ENCODE measurements around the gene MRPL54.

MRPL54 gene

DNA sequence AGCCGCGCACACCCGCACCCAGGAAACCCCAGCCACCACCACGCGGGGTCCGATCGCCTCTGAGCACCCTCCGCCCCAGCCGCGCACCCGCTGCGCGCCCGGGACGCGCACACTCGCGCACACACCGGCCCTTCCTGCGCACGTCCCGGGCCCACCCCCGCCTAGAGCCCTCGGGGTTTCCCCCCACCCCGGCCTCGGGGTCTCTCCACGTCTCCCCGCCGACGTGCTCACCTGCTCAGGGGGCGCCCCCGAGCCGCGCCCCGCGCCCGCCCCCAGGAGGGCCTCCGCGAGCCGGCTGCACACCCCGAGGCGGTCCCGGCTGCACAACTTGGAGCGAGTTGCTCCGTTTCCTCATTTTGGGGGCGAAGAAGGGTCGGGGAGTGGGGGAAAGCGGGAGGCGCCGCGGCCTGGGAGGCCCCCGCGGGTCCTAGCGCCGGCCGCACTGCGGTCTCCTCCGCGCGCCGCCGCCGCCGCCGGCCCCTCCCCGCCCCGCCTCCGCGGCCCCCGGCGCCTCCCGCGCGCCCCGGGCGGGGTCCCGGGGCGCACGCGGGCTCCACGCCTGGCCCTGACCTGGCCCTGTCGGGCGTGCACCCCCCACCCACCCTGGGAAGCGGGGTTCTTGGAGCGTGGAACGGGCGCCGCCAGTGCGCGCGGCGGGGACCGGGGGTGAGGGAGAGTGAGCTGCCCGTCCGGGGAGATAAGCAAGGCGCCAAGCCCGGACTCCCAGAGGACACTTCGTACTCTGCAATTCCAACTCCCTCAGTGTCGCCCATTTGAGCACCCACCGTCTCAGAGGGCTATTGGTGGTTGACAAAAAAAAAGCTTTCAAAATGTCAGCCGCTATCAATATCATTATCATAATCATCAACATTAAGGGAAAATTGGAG is 23.7 kb downstream of the MRPL54 start, which contains the start of gene MATK:
TSS of gene MATK (minus strand) at position 444 of the 887 bp plus-strand sequence. CDS start 1,246 bp downstream, outside the sequence.
- DNase-seq, result peak; percentile 49

DNA sequence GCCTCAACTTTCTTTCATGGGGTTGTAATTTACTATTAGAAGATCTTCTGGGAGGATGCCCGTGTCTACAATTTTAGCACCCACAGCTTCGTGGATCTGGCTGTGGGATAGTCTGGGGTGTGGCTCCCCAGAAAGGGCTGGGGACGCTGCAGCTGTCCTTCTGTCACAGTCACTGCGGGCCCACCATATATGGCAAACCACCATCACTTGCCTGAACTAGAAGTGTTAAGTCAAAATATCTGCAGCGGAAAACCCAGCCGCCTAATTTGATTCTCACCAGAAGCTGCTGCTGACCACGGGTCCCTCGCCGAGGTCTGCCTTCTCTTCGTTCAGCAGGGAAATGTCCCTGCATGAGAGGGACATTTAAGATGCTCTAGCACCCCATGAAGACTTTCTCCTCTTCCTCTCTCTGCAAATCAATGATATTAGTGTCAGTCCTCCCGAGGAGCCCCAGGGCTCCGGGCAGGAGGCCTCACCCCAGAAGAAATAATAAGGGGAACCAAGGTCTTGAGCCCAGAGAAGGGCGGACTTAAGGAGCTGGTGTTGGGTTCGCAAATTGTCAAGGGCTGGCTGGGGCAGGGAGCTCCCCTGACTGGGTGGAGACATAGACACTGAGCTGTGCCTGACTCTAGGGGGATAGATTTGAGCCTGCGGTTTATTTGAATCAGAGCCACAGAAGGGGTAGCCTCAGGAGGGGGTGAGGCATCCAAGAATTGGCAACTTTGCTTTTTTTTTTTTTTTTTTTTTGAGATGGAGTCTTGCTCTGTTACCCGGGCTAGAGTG is 26.7 kb downstream of the MRPL54 start:
- no peak for DNase-seq

DNA sequence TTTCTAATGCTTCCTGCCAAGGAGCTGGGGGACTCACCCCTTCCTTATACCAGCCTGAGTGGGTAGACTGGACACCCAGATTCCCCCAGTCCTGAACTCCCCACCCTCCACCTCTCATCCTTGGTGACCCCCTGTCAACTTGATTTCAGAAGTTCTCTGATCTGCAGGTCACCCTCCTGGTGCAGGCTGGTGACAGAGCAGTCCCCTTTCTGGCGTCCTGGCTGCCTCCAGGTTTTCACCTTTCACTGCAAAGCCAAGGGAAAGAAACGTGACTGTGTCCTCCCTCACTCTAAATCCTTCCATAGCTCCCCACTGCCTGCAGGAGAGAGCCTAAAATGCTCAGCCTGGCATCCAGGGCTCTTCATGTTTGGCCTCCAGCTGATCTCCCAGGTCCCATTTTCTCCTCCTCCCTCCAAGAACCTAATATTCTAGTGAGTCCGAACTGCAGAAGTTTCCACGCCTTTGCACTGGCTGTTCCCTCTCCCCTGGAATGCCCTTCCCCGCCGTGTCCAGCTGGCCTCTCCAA is 27.8 kb downstream of the MRPL54 start:
- no peak for DNase-seq

DNA sequence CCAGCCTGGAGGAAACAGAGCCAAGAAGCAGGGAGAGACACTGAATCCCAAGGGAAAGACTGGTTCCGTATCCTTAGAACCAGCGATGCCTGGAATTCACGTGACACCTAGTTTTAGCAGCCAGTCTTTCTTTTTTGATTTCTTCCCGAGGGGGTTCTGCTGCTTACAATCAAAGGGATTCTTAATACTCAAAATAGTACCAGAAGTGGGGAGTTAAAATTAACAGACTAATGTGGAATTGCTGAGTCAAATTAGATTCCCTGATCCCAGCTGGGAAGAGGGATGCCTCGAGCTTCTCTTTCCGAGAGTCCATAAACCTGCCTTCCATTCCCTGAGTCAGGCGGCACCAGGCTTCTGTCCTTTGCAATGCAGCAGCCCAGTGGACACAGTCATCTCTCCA is 28.5 kb downstream of the MRPL54 start:
- DNase-seq, result no peak

DNA sequence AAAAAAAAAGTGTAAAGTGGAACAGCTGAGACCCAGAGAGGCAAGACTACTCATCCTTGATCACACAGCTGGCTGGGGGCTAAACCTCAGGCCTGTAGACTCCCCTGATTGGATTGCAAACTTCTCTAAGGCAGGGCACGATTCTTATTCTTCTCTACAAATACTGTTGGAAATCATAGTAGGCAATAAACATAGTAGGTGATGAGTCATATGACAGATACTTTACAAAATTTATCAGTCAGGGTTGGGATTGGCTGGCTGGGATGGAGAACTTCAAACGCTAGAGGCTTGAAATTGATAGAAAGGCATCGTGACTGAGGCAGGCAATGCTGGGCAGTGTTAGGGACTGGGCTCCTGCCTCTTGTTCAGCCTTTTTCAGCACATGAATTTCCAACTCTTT is 29.6 kb downstream of the MRPL54 start:
- DNase-seq, result no peak

DNA sequence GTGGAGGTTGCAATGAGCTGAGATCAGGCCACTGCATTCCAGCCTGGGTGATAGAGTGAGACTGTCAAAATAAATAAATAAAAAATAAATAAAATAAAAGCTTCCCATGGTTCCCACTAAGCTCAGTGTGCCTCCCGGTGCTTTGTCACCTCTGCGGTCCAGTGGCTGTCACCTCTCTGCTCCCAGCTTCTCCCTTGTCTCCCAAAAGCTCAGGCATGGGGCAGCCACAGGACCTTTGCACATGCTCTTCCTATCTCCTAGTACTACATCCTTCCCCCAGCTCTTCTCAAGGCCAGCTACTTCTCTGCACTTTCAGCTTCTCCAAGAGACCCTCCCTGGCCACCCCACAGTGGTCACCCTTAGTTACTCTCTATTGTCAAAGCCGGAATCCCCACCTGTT is 31.3 kb downstream of the MRPL54 start:
- no peak for DNase-seq

DNA sequence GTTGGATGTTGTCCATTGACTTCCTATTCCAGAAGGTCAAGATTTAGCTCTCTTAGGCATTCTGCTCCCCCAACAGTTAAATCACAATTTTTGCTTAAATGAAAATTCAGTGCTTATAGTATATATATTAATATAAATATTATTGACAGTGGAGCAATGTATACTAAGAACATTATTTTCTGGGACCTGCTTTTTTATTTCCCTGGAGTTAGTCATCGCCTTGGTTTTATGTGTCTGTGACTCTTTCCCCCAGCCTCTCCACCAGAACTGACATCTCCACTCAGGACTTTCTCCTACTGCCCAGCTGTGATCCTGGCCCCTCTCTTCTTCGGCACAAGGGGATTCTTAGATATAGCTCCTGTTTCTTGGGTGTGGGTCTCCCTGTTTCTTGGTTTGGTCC is 33.9 kb downstream of the MRPL54 start:
- no peak for DNase-seq

DNA sequence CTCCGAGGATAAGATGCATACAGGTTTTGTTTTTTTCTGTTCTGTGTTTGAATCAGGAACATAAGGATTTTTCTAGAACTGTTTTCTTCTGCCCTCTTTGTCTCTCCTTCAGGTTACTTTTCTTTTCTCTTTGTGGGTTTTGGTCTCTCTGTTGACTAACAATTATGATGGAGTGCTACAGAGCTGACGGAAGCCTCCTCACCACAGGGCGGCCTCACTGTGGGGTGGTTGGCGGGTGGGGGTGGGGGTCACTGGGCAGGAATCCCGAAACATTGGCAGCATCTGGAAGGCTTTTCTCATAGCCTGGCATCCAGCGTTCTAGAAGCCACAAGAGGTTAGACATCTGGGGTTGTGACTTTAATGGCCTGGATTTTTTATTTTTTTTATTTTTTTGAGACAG is 35.7 kb downstream of the MRPL54 start:
- no peak for DNase-seq

DNA sequence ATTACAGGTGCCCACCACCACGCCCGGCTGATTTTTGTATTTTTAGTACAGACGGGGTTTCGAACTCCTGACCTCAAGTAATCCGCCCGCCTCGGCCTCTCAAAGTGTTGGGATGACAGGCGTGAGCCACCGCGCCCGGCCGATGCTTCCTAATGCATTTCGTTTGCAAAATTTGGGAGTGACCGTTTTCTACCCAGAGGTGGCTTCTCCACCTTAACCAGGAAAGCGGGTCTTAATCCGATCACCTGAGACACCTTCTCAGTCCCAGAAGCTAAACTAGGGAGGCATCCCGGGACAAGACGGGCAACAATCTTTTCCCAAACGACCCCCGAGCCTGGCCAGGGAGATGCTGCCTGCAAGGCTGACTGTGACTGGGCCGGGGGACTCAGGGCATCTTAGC is 38.5 kb downstream of the MRPL54 start:
- DNase-seq, result no peak

DNA sequence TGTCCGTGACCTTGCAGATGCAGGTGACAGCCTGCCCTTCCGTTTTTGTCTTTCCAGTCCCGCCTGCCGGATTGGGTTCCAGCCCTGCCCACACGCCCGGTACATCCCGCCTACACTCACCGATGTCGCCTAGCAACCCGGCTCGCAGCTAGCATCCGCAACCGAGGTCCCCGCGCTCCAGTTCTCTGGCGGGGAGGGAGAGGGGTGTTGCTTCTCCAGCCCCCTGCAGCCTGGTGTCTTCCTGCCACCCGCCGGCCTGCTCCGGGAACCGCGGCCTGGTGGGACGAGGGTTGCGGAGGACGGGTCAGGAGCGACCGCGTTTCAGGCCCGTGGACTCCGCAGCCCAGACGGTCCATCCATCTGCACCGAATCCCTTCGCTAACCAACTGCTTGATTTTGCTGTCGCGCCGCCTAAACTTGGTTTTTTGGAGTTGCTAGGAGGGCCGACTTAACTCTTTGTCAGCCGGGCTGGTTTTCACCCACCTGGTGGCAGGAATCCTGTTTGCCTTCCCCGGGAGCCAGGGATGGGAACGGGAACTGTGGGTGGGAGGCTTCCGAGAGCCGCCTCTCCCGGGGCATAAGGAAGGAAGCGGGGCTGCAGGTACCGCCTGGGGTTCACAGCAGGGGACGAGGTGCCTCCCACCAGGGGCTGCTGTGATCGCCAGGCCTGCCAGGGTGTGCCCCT is 39.1 kb downstream of the MRPL54 start:
- peak; percentile 61 for DNase-seq

DNA sequence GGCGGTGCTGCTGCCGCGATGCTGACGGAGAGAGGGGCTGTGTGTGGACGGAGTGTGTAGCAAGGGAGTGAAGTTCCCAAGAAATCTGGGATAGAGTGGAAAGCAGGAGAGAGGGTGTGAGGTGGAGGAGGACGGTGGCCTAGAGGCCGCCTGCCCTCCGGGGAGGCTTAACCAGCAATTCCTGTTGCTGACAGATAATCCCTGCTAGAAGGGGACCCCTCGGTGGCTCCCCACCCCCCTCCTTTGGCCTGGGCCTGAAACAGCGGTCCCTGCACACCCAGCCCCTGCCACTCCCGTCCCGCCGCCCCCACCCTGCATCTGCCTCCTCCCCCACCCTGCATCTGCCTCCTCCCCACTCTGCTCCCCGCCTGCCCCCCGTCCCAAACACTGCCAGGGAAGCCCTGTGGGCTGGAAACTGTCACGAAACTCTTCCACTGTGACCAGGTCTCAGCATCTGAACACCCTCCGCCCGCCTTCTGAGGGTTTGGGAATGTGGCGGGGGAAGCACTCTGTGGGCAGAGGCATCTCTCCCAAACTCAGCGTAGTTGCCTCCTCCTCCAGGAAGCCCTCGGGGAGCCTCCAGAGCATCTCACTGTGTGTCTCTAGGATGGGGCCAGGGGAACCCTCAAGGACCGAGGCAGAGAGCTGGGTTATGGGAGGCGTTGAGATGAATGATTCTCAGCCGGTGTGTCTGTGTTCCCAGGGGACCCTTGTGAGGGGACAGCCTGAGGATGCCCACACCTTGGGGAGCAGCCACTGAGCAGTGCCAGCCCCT is 40.8 kb downstream of the MRPL54 start:
- no peak for DNase-seq

DNA sequence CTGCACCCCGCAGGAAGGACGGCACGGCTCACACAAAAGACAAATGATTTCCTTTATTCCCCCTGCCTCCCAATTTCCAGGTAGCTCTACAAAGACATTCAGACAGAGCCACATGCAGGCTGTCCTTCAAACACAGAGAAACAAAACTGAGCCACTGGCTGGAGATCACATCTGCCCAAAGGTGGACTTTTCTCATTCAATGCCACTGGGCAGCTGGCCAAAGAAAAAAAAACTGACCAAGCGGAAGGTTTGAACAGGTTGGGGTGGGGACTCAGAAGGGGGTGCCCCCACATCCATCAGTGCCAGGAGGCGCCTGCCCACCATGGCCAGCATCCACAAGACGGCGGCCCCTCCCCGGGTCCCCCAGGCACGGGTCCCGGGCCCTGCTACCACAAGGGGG is 41.5 kb downstream of the MRPL54 start:
- DNase-seq, result no peak

DNA sequence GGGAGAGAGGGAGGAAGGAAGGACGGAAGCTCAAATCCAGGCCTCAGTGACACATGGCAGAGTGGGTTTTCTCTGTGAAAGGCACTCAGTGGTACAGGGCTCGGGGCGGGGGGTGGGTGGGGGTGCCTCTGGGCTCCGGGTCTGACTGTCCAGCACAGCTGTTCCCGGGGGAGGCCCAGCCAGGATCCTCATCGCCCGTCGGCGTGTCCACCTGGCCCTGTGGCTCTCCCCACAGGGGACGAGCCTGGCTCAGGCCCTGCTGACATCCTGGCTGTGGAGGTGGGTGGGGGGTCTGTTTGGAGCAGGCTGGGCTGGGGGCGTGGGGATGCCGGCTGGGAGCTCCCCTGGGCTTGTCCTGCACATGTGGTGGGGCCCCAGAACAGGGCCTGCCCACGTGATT is 41.9 kb downstream of the MRPL54 start:
- DNase-seq, result no peak

DNA sequence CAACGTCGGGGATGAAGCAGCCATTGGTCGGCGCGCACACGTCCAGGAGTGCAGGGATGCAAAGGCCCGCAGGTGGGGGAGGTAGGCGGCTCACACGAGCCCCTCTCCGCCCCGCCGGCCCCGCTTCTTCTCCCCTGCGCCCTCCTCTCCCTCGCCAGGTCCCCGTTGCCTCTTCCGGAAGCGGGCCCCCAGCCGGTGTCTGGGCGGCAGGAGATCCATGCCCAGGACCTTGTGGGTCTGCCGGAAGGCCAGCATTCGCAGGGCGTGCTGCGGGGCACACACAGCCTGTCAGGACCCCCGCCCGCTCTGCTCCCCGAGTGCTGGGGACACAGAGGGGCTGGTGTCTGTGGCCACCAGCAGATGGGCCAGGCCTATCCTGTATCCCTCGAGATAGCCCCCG is 43.4 kb downstream of the MRPL54 start:
- DNase-seq, result no peak

DNA sequence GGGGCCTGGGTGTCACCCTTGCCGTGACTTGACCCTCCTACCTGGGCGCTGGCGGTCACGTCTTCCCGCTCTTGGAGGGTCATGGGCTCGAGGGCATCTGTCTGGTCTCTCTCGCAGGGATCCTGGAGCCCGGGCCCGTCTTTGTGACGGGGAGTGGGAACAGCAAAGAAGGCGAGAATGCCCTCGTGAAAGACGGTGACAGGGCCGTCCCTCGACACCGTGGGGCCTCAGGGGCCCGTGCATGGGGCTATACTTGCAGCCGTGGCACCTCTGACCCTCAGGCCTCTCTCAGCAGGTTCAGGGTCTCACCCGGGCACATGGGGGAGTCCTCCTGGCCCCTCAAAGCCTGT is 44.6 kb downstream of the MRPL54 start:
- DNase-seq, result no peak

DNA sequence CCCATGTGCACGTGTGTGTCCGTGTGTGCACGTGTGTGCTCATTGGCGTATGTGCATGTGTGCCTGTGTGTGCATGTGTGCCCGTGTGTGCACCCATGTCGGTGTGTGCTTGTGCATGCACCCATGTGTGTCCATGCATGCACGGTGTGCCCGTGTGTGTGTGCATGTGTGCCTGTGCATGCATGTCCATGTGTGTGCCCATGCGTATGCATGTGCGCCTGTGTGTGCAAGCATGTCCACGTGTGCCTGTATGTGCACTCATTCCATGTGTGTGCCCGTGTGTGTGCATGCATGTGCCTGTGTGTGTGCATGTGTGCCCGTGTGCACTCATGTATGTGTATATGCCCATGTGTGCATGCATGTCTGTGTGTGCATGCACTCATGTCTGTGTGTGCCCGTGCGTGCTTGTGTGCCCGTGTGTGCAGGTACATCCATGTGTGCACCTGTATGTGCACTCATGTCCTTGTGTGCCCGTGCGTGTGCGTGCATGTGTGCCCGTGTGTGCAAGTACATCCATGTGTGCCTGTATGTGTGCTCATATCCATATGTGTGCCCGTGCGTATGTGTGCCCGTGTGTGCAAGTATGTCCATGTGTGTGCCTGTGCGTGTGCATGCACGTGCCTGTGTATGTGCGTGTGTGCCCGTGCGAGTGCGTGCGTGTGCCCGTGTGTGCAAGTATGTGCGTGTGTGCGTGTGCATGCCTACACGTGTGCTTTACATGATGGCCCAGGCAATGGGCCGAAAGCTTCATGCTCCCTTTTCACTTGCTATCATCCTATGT is 45.3 kb downstream of the MRPL54 start:
- no peak for DNase-seq

DNA sequence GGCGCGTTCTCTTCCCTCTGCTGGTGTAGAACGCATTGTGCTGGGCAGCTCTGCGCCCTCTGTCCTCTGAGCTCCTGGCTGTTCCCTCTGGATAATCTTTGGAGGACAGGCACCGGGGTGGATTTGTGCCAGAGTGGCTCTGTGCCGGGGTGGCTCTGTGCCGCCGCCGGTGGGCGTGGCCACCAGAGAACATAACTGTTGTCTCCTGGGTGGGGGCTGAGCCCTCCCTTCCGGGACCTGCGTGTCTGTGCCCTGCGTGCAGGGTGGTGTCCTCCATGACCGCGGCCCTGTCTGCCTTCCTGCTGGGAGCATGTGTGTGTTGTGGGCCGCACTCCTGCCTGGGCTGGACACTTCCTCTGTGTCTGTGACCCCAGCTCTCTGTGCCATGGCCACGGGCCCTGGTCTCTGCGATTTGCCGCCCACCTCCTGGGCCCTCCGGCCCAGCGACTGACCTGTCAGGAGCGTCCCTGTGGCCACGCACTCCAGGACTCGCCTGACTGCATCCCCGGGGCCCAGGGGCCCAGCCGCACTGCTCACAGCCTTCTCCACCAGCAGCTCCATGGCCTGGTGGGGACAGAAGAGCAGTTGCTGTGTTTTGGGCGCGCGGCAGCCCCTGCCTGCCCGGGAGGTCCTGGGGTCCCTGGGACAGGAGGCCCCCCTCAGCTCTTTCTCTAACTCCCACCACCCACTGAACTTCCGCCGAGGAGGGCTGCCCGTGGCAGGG is 46.1 kb downstream of the MRPL54 start:
- no peak for DNase-seq

DNA sequence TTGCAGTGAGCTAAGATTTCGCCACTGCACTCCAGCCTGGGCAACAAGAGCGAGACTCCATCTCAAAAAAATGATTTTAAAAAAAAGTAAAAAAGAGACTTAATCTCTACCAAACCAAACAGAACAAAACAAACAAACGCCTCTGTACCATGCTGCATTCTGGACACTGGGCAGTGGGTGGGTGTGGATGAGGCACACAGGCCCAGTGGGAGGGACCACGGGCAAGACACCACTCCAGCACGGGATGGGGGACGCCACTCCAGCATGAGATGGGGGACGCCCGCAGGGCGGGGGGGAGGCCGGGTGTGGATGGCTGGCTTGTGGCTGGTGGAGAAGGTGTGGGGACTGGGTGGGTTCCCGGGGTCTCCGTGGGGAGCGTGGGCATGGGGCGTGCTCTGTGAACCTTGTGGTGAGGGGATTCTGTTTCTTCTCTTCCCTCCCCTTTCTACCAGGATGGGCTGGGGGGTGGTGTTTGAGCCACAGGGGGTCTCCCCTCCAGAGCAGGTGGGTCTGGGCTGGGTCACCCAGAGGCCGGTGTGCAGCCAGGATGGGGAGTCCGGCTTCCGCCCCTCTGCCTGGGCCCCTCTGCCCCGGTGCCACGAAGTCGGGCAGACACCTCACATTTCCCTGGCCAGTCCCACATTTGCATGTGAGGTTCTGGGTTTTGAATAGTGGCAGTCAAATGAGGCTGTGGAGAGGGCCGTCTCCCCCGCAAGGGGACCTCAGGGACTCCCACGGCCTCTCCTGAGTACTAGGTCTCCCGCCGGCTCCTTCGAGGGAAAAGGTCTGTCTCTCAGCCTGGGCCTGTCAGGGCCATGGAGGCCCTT is 47.6 kb downstream of the MRPL54 start:
- no peak for DNase-seq

DNA sequence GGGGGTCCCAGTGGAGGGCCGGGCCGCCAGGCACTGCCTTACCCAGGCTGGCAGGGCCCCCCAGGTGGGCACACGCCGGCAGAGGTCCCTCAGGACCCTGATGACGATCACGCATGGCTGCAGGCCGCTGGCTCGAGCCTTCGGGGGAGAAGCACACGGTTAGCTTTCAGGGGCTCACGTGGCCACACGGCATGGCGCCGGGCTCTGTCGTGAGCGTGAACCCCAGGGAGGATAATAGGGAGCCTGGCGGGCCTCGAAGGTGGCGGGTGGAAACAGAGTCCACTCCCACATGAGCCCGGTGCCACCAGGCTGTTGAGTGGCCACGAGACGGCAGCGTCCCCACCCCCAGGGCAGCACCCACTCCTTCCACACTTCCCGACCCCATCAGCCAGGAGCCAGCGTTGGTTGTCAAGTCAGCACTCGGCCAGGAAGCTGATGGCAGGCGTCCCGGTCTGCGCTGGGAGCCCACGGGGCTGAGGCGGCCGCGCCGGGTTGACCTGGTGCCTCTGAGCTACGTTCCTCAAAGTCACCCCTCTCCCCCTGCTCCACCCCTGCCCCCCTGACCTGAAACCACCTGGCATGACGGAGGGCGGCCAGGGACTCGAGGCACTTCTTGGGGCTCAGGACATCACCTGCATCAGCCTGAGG is 48.4 kb downstream of the MRPL54 start:
- no peak for DNase-seq
